K562 (cell line): ENCODE data around the gene LCTL.

ENCODE experiments used
- CTCF ChIP-seq, 3 experiments: IDR thresholded peaks in 2 of 3; conservative IDR thresholded peaks in 1 of 3; 2 replicates each; pipeline ENCODE4 v1.5.1; 2011 to 2012; ENCODE audit warnings: low read length in 3 of 3, mild to moderate bottlenecking in 3 of 3, control low read depth in 2 of 3, improper control_type of control experiment in 1 of 3, inconsistent platforms in 1 of 3, low read depth in 1 of 3, mixed read lengths in 1 of 3, moderate library complexity in 1 of 3; ENCODE audit not compliant: insufficient read depth in 2 of 3
- MEF2A ChIP-seq: IDR thresholded peaks from 2 replicates; pipeline ENCODE4 v1.6.1; 2011; ENCODE audit warnings: low read depth, mild to moderate bottlenecking, low read length, moderate library complexity; ENCODE audit not compliant: control insufficient read depth
- NCOA4 ChIP-seq: fragments of 450-650 bp; IDR thresholded peaks from 2 replicates; pipeline ENCODE4 v1.6.1; 2018; ENCODE audit warnings: mild to moderate bottlenecking; ENCODE audit not compliant: partially characterized antibody
- NFE2 ChIP-seq: IDR thresholded peaks from 2 replicates; pipeline ENCODE4 v1.6.1; 2014; ENCODE audit warnings: antibody characterized with exemption, low read depth
- POLR2A ChIP-seq: fragments of 450-650 bp; conservative IDR thresholded peaks from 2 replicates; pipeline ENCODE4 v1.6.1; 2016
- POLR2AphosphoS2 ChIP-seq: IDR thresholded peaks from 2 replicates; pipeline ENCODE4 v1.6.1; 2012; ENCODE audit warnings: low read length, improper control_type of control experiment
- SMAD3 ChIP-seq: fragments of 450-650 bp; formaldehyde crosslinking; conservative IDR thresholded peaks from 2 replicates; pipeline ENCODE4 v1.4.0; 2020; ENCODE audit warnings: mild to moderate bottlenecking
- SMARCC2 ChIP-seq: fragments of 450-650 bp; IDR thresholded peaks from 2 replicates; pipeline ENCODE4 v1.6.1; 2017; ENCODE audit warnings: antibody characterized with exemption, moderate library complexity, mild to moderate bottlenecking, low read depth
- SNAPC5 ChIP-seq: fragments of 250-450 bp; sonication (Bioruptor Pico); IDR thresholded peaks from 2 replicates; pipeline ENCODE4 v1.8.0; 2021; ENCODE audit warnings: moderate library complexity, mild to moderate bottlenecking, inconsistent platforms
- YY1 ChIP-seq, 3 experiments: IDR thresholded peaks; 2 replicates each; pipeline ENCODE4 v1.6.1; 2011; ENCODE audit warnings: low read length in 2 of 3, mild to moderate bottlenecking in 2 of 3, moderate library complexity in 2 of 3, borderline replicate concordance in 1 of 3, control low read depth in 1 of 3, low read depth in 1 of 3; ENCODE audit not compliant: insufficient read depth in 3 of 3, insufficient replicate concordance in 2 of 3, control insufficient read depth in 1 of 3, insufficient read length in 1 of 3; ENCODE audit errors: extremely low read depth in 1 of 3
- TF ChIP-seq, protein P1 (sequence below): IDR thresholded peaks from 2 replicates; pipeline ENCODE4 v1.6.1; 2012; ENCODE audit warnings: low read depth, low read length, improper control_type of control experiment, borderline replicate concordance
- TF ChIP-seq, protein P2 (sequence below): fragments of 250-450 bp; sonication (Bioruptor Pico); IDR thresholded peaks from 2 replicates; pipeline ENCODE4 v1.8.0; 2022; ENCODE audit warnings: inconsistent platforms, mild to moderate bottlenecking, moderate library complexity, borderline replicate concordance

DNA sequence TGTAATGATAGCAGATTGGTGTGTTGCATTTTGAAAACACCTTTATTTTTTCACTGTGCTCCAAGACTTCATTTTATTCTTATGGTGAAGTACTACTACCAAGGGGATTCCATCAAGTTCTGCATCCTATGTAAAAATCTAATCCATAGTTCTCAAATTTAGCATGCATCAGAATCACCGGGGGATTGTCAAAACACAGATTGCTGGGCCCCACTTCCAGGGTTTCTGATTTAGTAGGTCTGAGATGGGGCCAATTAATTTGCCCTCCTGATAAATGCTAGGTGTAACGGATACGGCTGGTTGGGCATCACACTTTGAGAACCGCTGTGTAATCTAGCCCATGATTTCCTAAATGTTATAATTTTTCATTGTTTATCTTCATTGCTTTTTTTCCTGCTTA is 60.0 kb downstream of the LCTL start:
- TF ChIP-seq, protein P1, sequence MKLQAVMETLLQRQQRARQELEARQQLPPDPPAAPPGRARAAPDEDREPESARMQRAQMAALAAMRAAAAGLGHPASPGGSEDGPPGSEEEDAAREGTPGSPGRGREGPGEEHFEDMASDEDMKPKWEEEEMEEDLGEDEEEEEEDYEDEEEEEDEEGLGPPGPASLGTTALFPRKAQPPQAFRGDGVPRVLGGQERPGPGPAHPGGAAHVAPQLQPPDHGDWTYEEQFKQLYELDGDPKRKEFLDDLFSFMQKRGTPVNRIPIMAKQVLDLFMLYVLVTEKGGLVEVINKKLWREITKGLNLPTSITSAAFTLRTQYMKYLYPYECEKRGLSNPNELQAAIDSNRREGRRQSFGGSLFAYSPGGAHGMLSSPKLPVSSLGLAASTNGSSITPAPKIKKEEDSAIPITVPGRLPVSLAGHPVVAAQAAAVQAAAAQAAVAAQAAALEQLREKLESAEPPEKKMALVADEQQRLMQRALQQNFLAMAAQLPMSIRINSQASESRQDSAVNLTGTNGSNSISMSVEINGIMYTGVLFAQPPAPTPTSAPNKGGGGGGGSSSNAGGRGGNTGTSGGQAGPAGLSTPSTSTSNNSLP: no peak
- TF ChIP-seq MEF2A: no peak
- no peak for TF ChIP-seq SMARCC2
- TF ChIP-seq NFE2: no peak
- no peak for TF ChIP-seq POLR2AphosphoS2
- TF ChIP-seq YY1 (IDR thresholded peaks at IDR 0.05; ENCODE audit: borderline replicate concordance in 1 of 3, control insufficient read depth in 1 of 3, extremely low read depth in 1 of 3, insufficient read depth in 3 of 3, insufficient read length in 1 of 3, insufficient replicate concordance in 2 of 3, low read depth in 1 of 3, low read length in 2 of 3): no peak
- TF ChIP-seq, protein P2, sequence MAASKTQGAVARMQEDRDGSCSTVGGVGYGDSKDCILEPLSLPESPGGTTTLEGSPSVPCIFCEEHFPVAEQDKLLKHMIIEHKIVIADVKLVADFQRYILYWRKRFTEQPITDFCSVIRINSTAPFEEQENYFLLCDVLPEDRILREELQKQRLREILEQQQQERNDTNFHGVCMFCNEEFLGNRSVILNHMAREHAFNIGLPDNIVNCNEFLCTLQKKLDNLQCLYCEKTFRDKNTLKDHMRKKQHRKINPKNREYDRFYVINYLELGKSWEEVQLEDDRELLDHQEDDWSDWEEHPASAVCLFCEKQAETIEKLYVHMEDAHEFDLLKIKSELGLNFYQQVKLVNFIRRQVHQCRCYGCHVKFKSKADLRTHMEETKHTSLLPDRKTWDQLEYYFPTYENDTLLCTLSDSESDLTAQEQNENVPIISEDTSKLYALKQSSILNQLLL (CRISPR knock-in tag): no peak
- no peak for TF ChIP-seq SNAPC5 (CRISPR knock-in tag)
- no peak for TF ChIP-seq CTCF (IDR thresholded peaks at IDR 0.05 in 2 of 3, conservative IDR thresholded peaks at IDR 0.05 in 1 of 3; ENCODE audit: insufficient read depth in 2 of 3, low read depth in 1 of 3, low read length in 3 of 3)
- TF ChIP-seq SMAD3 (CRISPR knock-in tag): no peak
- TF ChIP-seq POLR2A: no peak
- no peak for TF ChIP-seq NCOA4
